ENCODE results near the gene ZMAT5. TPM values are rescaled to one million over a fixed set of nuclear protein-coding genes. Genes with fewer than 3 reads are reported as not detected.
A peak's percentile ranks its signal among the peaks of the same experiment; 100 is the strongest.

Gene ZMAT5
- total RNA-seq, 4 donors from 2014 or later = 13.3 to 33.8 (median 23.1) TPM

GRCh38 chr22:29767171-29768051, 604 bp upstream of the ZMAT5 start, which contains the start of gene UQCR10:
UQCR10 (plus strand) TSS chr22:29767369; CDS start chr22:29767399, 30 bp downstream.
- Histone ChIP-seq H3K36me3 (peaks cover 10 to 32% (median 24%) of the 10 kb centered on the region in 4 donors), H3K4me3 (peak within 1 kb of the TSS; percentile 61 to 92 (median 77)), H3K27ac (replicated peaks in 1 of 4) (peak within 1 kb of the TSS; percentile 78 to 90 (median 84)), H3K4me1 (peaks cover 29 to 37% (median 32%) of the 10 kb centered on the region in 4 donors), H3K27me3 (no peaks in the 10 kb centered on the region), H3K9me3 (no peaks in the 10 kb centered on the region)
- TF ChIP-seq POLR2AphosphoS5 (IDR thresholded peaks at IDR 0.05) = peak; percentile 58 to 91
- no peak for TF ChIP-seq CTCF (IDR thresholded peaks at IDR 0.05)
- no peak for TF ChIP-seq EP300 (IDR thresholded peaks at IDR 0.05)
- peak; percentile 38 for TF ChIP-seq POLR2A (IDR thresholded peaks at IDR 0.05; ENCODE audit: low read depth)
- DNase-seq (ENCODE audit: extremely low spot score) = peak; percentile 98
- intact Hi-C loops (cut with DNase I) = loop anchor here (10.0 kb wide), 2 partner anchors 163 to 237 kb away; partner anchors contain the start of gene NF2
- WGBS = 0% methylated on average over 30 of the region's 46 CpGs

DNA sequence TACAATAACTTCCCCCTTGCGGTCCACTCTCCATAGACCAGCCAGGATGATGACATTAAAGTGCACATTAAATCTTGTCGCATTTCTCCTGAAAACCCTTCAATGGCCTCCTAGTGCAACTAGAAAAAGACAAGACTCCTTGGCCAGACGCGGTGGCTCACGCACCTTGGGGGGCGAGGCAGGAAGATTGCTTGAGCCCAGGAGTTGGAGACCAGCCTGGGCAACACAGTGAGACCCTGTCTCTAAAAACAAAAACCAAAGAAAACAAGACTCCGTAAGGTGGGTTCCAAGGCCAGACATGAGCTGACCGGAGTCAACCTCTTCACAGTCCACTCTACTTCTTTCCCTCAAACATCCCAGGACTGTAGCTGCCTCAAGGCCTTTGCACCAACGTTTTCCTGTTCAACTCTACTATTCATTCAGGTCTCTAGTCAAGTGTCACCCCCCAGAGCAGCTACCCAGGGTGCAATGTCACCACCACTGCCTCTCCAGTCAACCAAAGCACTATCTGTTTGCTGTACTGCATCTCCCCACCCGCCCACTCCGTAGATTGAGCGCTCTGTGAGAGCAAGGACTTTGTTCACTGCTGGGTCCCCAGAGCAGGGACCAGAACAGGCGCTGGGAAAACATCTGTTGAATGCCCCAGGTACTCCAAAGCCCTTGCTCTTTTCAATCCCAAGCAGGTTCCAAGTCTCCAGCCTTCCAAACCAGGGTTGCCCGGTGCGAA, 739 bp downstream of the ZMAT5 start:
- intact Hi-C loops (cut with DNase I) = loop anchor here (10.0 kb wide), 2 partner anchors 161 to 239 kb away; partner anchors contain the start of gene NF2
- Histone ChIP-seq H3K4me3 (peak overlapping the region; percentile 61 to 92 (median 77)), H3K4me1 (peaks cover 29 to 37% (median 32%) of the 10 kb centered on the region in 4 donors), H3K9me3 (no peaks in the 10 kb centered on the region), H3K27ac (replicated peaks in 1 of 4) (peak overlapping the region; percentile 78 to 90 (median 84)), H3K36me3 (peaks cover 10 to 24% (median 19%) of the 10 kb centered on the region in 4 donors), H3K27me3 (no peaks in the 10 kb centered on the region)
- TF ChIP-seq CTCF (IDR thresholded peaks at IDR 0.05) (no peak), POLR2A (IDR thresholded peaks at IDR 0.05; ENCODE audit: low read depth) (no peak), POLR2AphosphoS5 (IDR thresholded peaks at IDR 0.05) (no peak), EP300 (IDR thresholded peaks at IDR 0.05) (no peak)
- DNase-seq (ENCODE audit: extremely low spot score) = no peak
- 61% methylated on average over 13 of the region's 15 CpGs for WGBS

DNA sequence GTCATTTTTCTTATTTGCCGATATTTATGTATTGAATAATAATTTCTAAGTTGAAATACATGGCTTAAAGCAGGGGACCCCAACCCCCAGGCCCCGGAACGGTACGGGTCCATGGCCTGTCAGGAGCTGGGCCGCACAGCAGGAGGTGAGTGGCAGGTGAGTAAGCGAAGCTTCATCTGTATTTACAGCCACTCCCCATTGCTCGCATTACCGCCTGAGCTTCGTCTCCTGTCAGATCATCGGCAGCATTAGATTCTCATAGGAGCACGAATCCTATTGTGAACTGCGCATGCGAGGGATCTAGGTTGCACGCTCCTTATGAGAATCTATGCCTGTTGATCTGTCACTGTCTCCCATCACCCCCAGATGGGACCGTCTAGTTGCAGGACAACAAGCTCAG, 4.5 kb downstream of the ZMAT5 start:
- no peaks in the 10 kb centered on the region for H3K27me3 ChIP-seq
- WGBS = 83% methylated on average over 15 of the region's 15 CpGs
- no peaks in the 10 kb centered on the region for H3K9me3 ChIP-seq
- no peak overlapping the region for H3K27ac ChIP-seq (replicated peaks in 1 of 4)
- intact Hi-C loops (cut with DNase I) = loop anchor here (10.0 kb wide), 2 partner anchors 157 to 243 kb away; partner anchors contain the start of gene NF2
- no peak overlapping the region for H3K4me3 ChIP-seq
- no peak for TF ChIP-seq POLR2A (IDR thresholded peaks at IDR 0.05; ENCODE audit: low read depth)
- no peak for TF ChIP-seq CTCF (IDR thresholded peaks at IDR 0.05)
- TF ChIP-seq POLR2AphosphoS5 (IDR thresholded peaks at IDR 0.05) = no peak
- no peak for TF ChIP-seq EP300 (IDR thresholded peaks at IDR 0.05)
- DNase-seq (ENCODE audit: extremely low spot score) = no peak
- no peaks in the 10 kb centered on the region for H3K36me3 ChIP-seq
- H3K4me1 ChIP-seq = peaks cover 10 to 19% (median 16%) of the 10 kb centered on the region in 4 donors

GRCh38 chr22:29758959-29759358, 7.8 kb downstream of the ZMAT5 start:
- Histone ChIP-seq H3K36me3 (peaks cover 0 to 7% (median 5%) of the 10 kb centered on the region in 4 donors), H3K27ac (replicated peaks in 1 of 4) (no peak overlapping the region), H3K4me3 (no peak overlapping the region), H3K9me3 (no peaks in the 10 kb centered on the region), H3K4me1 (peaks cover 0 to 5% (median 0%) of the 10 kb centered on the region in 4 donors), H3K27me3 (no peaks in the 10 kb centered on the region)
- intact Hi-C loops (cut with DNase I) = no loop called here
- TF ChIP-seq EP300 (IDR thresholded peaks at IDR 0.05) = no peak
- 70% methylated on average over 5 of the region's 5 CpGs for WGBS
- no peak for DNase-seq (ENCODE audit: extremely low spot score)

Measured in esophagus muscularis mucosa (tissue), 4 donors.